OCI-LY1 (cell line): ENCODE results near the gene BZW2.

Experiments used
- H2AFZ ChIP-seq: fragments of 200-600 bp; sonication (generic), shearing (Covaris generic); 2 replicates; pipeline ENCODE4 v1.6.0; 2014; ENCODE audit warnings: antibody characterized with exemption, mild to moderate bottlenecking, low read length
- H3F3A ChIP-seq: fragments of 200-600 bp; sonication (generic), shearing (Covaris generic); 2 replicates; pipeline ENCODE4 v1.6.0; 2014; ENCODE audit warnings: mild to moderate bottlenecking, antibody characterized with exemption, low read length, moderate library complexity; ENCODE audit not compliant: insufficient read depth
- H3K27ac ChIP-seq: fragments of 200-600 bp; sonication (generic); 2 replicates; pipeline ENCODE4 v1.5.1; 2014; ENCODE audit warnings: low read length, mixed run types, mild to moderate bottlenecking, low read depth; ENCODE audit not compliant: poor library complexity, severe bottlenecking
- H3K27me3 ChIP-seq: fragments of 200-600 bp; sonication (generic); 2 replicates; pipeline ENCODE4 v1.6.0; 2014; ENCODE audit warnings: antibody characterized with exemption, mild to moderate bottlenecking, low read length, moderate library complexity; ENCODE audit not compliant: insufficient read depth
- H3K36me3 ChIP-seq: fragments of 200-600 bp; sonication (generic); 2 replicates; pipeline ENCODE4 v1.6.1; 2014; ENCODE audit warnings: mild to moderate bottlenecking, antibody characterized with exemption, low read length, moderate library complexity, mixed read lengths; ENCODE audit not compliant: insufficient read depth
- H3K4me1 ChIP-seq: fragments of 200-600 bp; sonication (generic); 2 replicates; pipeline ENCODE4 v1.5.1; 2014; ENCODE audit warnings: mild to moderate bottlenecking, low read length, moderate library complexity; ENCODE audit not compliant: insufficient read depth, severe bottlenecking
- H3K4me2 ChIP-seq: fragments of 200-600 bp; sonication (generic), shearing (Covaris generic); 2 replicates; pipeline ENCODE4 v1.6.1; 2014; ENCODE audit warnings: low read length
- H3K4me3 ChIP-seq: fragments of 200-600 bp; sonication (generic); 2 replicates; pipeline ENCODE4 v1.5.1; 2014; ENCODE audit warnings: low read length, low read depth, mild to moderate bottlenecking, mixed read lengths; ENCODE audit not compliant: poor library complexity, severe bottlenecking
- H3K79me2 ChIP-seq: fragments of 200-600 bp; shearing (Covaris generic); 2 replicates; pipeline ENCODE4 v1.6.1; 2016; ENCODE audit warnings: mixed run types, low read length, mixed read lengths; ENCODE audit not compliant: insufficient read depth
- H3K9ac ChIP-seq: fragments of 200-600 bp; sonication (generic), shearing (Covaris generic); 2 replicates; pipeline ENCODE4 v1.6.1; 2014; ENCODE audit warnings: mild to moderate bottlenecking, low read length, mixed read lengths
- H3K9me2 ChIP-seq: fragments of 200-600 bp; sonication (generic), shearing (Covaris generic); 2 replicates; pipeline ENCODE4 v1.6.1; 2014; ENCODE audit warnings: low read depth, mild to moderate bottlenecking, low read length, mixed read lengths
- H3K9me3 ChIP-seq: fragments of 200-600 bp; shearing (Covaris generic); 2 replicates; pipeline ENCODE4 v1.6.1; 2014; ENCODE audit warnings: low read length, mixed read lengths
- H4K20me1 ChIP-seq: fragments of 200-600 bp; sonication (generic), shearing (Covaris generic); 2 replicates; pipeline ENCODE4 v1.6.0; 2016; ENCODE audit warnings: mild to moderate bottlenecking, low read length; ENCODE audit not compliant: insufficient read depth
- EZH2 ChIP-seq: fragments of 200-600 bp; sonication (generic), shearing (Covaris generic); IDR thresholded peaks from 2 replicates; pipeline ENCODE4 v1.8.0; 2017; ENCODE audit warnings: borderline replicate concordance, mixed run types, mild to moderate bottlenecking, antibody characterized with exemption, low read length, moderate library complexity, mixed read lengths
- TF ChIP-seq, protein P1 (sequence below): fragments of 200-600 bp; sonication (generic), shearing (Covaris generic); IDR thresholded peaks from 2 replicates; pipeline ENCODE4 v1.5.1; 2017; ENCODE audit warnings: mild to moderate bottlenecking, antibody characterized with exemption, low read length, moderate library complexity, mixed read lengths

BZW2 gene

GRCh38 chr7:16730937-16731336 lies 85.0 kb downstream of the BZW2 start:
- H3K79me2 ChIP-seq, result no peaks in the 10 kb centered on the region
- no peak for TF ChIP-seq EZH2
- TF ChIP-seq, protein P1, sequence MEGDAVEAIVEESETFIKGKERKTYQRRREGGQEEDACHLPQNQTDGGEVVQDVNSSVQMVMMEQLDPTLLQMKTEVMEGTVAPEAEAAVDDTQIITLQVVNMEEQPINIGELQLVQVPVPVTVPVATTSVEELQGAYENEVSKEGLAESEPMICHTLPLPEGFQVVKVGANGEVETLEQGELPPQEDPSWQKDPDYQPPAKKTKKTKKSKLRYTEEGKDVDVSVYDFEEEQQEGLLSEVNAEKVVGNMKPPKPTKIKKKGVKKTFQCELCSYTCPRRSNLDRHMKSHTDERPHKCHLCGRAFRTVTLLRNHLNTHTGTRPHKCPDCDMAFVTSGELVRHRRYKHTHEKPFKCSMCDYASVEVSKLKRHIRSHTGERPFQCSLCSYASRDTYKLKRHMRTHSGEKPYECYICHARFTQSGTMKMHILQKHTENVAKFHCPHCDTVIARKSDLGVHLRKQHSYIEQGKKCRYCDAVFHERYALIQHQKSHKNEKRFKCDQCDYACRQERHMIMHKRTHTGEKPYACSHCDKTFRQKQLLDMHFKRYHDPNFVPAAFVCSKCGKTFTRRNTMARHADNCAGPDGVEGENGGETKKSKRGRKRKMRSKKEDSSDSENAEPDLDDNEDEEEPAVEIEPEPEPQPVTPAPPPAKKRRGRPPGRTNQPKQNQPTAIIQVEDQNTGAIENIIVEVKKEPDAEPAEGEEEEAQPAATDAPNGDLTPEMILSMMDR, result no peak
- H3K36me3 ChIP-seq, result no peaks in the 10 kb centered on the region
- no peaks in the 10 kb centered on the region for H3K9me3 ChIP-seq
- H3K27ac ChIP-seq, result no peak overlapping the region
- no peak overlapping the region for H3K4me2 ChIP-seq
- H3K9me2 ChIP-seq, result no peaks in the 10 kb centered on the region
- no peaks in the 10 kb centered on the region for H3K27me3 ChIP-seq
- H3F3A ChIP-seq, result no peaks in the 10 kb centered on the region
- H3K4me1 ChIP-seq, result no peaks in the 10 kb centered on the region
- H4K20me1 ChIP-seq, result no peaks in the 10 kb centered on the region
- H3K4me3 ChIP-seq, result no peak overlapping the region
- H3K9ac ChIP-seq, result no peak overlapping the region
- H2AFZ ChIP-seq, result no peak overlapping the region

GRCh38 chr7:16732828-16733227 lies 86.8 kb downstream of the BZW2 start:
- Histone ChIP-seq H3K79me2 (no peaks in the 10 kb centered on the region), H4K20me1 (no peaks in the 10 kb centered on the region), H3K36me3 (no peaks in the 10 kb centered on the region), H3K27me3 (no peaks in the 10 kb centered on the region), H3K9ac (no peak overlapping the region), H3K4me3 (no peak overlapping the region), H2AFZ (no peak overlapping the region), H3K9me2 (no peaks in the 10 kb centered on the region), H3K4me1 (no peaks in the 10 kb centered on the region), H3K4me2 (no peak overlapping the region), H3K9me3 (no peaks in the 10 kb centered on the region), H3F3A (no peaks in the 10 kb centered on the region), H3K27ac (no peak overlapping the region)
- TF ChIP-seq, protein P1, result no peak
- TF ChIP-seq EZH2, result no peak

GRCh38 chr7:16734148-16734726 lies 88.3 kb downstream of the BZW2 start:
- Histone ChIP-seq H3K9me2 (no peaks in the 10 kb centered on the region), H3K4me3 (no peak overlapping the region), H4K20me1 (no peaks in the 10 kb centered on the region), H2AFZ (no peak overlapping the region), H3K9ac (no peak overlapping the region), H3K36me3 (no peaks in the 10 kb centered on the region), H3K4me2 (no peak overlapping the region), H3K27me3 (no peaks in the 10 kb centered on the region), H3K79me2 (no peaks in the 10 kb centered on the region), H3K9me3 (no peaks in the 10 kb centered on the region), H3F3A (no peaks in the 10 kb centered on the region), H3K4me1 (no peaks in the 10 kb centered on the region), H3K27ac (no peak overlapping the region)
- TF ChIP-seq, protein P1, result no peak
- no peak for TF ChIP-seq EZH2
